WTC11 (cell line): ENCODE data around the gene SCGB1C1. TPM values are rescaled to one million over a fixed set of nuclear protein-coding genes. Genes with fewer than 3 reads are reported as not detected.

Experiments
- ATAC-seq: fragments of 200-7000 bp; cut with Tn5 transposase; 2 replicates; pipeline ENCODE4 v1.10.0; 2021; ENCODE audit warnings: mild to moderate bottlenecking, moderate library complexity
- CTCF ChIA-PET: fragments of 300-600 bp; sonication (Branson Sonifier 250); formaldehyde crosslinking; loops from one replicate; lab custom pipeline; 2021; ENCODE audit warnings: antibody characterized with exemption; lab: Charles Lee
- POLR2A ChIA-PET: fragments of 350-600 bp; sonication (Branson Sonifier 250); formaldehyde crosslinking; loops from one replicate; lab custom pipeline; 2021; ENCODE audit warnings: antibody characterized with exemption; lab: Charles Lee
- DNase-seq: peaks from one replicate; pipeline ENCODE4 v3.0.0; 2021; ENCODE audit warnings: low spot score
- H3K27ac Mint-ChIP-seq: 2 replicates; pipeline ENCODE4 v1.8.0; 2021; ENCODE audit warnings: mixed read lengths
- H3K27me3 Mint-ChIP-seq: 2 replicates; pipeline ENCODE4 v1.8.0; 2021; ENCODE audit warnings: low read depth, mild to moderate bottlenecking, moderate library complexity, mixed read lengths
- H3K36me3 Mint-ChIP-seq: 2 replicates; pipeline ENCODE4 v1.8.0; 2021; ENCODE audit warnings: mixed read lengths
- H3K4me1 Mint-ChIP-seq: 2 replicates; pipeline ENCODE4 v1.8.0; 2022; ENCODE audit warnings: mixed read lengths
- H3K4me3 Mint-ChIP-seq: 2 replicates; pipeline ENCODE4 v1.8.0; 2021; ENCODE audit warnings: mild to moderate bottlenecking, moderate library complexity, mixed read lengths
- H3K9me3 Mint-ChIP-seq: 2 replicates; pipeline ENCODE4 v1.8.0; 2021; ENCODE audit warnings: mixed read lengths
- ELF4 ChIP-seq: sonication (generic); formaldehyde crosslinking; IDR thresholded peaks from 2 replicates; pipeline ENCODE4 v1.8.1; 2022; ENCODE audit warnings: low read depth, mild to moderate bottlenecking, moderate library complexity, missing genetic modification reagents
- FOXP1 ChIP-seq: sonication (generic); formaldehyde crosslinking; IDR thresholded peaks from 2 replicates; pipeline ENCODE4 v1.8.0; 2022; ENCODE audit warnings: missing genetic modification reagents, mild to moderate bottlenecking, moderate library complexity, borderline replicate concordance
- GABPB1 ChIP-seq: sonication (generic); formaldehyde crosslinking; IDR thresholded peaks from 2 replicates; pipeline ENCODE4 v1.8.1; 2023; ENCODE audit warnings: mild to moderate bottlenecking, missing genetic modification reagents
- NFATC4 ChIP-seq: fragments of 250-450 bp; sonication (Bioruptor Pico); IDR thresholded peaks from 2 replicates; pipeline ENCODE4 v1.9.0; 2021; ENCODE audit warnings: mild to moderate bottlenecking
- NFE2L1 ChIP-seq: sonication (generic); formaldehyde crosslinking; IDR thresholded peaks from 2 replicates; pipeline ENCODE4 v1.8.1; 2023; ENCODE audit warnings: missing genetic modification reagents
- SP1 ChIP-seq: sonication (generic); formaldehyde crosslinking; conservative IDR thresholded peaks from 2 replicates; pipeline ENCODE4 v1.8.1; 2022; ENCODE audit warnings: missing genetic modification reagents
- TP53 ChIP-seq: sonication (generic); formaldehyde crosslinking; IDR thresholded peaks from 2 replicates; pipeline ENCODE4 v1.8.1; 2023; ENCODE audit warnings: mild to moderate bottlenecking, missing genetic modification reagents
- ZNF121 ChIP-seq: sonication (generic); formaldehyde crosslinking; IDR thresholded peaks from 2 replicates; pipeline ENCODE4 v1.8.0; 2023; ENCODE audit warnings: missing genetic modification reagents
- ZNF219 ChIP-seq: sonication (generic); formaldehyde crosslinking; IDR thresholded peaks from 2 replicates; pipeline ENCODE4 v1.8.0; 2023; ENCODE audit warnings: missing genetic modification reagents, mild to moderate bottlenecking, borderline replicate concordance
- ZNF263 ChIP-seq: sonication (generic); formaldehyde crosslinking; IDR thresholded peaks from 2 replicates; pipeline ENCODE4 v1.8.1; 2022; ENCODE audit warnings: low read depth, mild to moderate bottlenecking, moderate library complexity, missing genetic modification reagents
- ZNF423 ChIP-seq: fragments of 250-450 bp; sonication (Bioruptor Pico); IDR thresholded peaks from 2 replicates; pipeline ENCODE4 v2.1.2; 2022; ENCODE audit warnings: mild to moderate bottlenecking, moderate library complexity
- total RNA-seq: library from RNA; stranded (reverse); gene quantifications from 3 replicates; pipeline ENCODE4 v1.2.3, GENCODE V29; 2021
- TF ChIP-seq, protein P1 (sequence below): sonication (generic); formaldehyde crosslinking; IDR thresholded peaks from 2 replicates; pipeline ENCODE4 v1.8.1; 2022; ENCODE audit warnings: missing genetic modification reagents, borderline replicate concordance
- TF ChIP-seq, protein P2 (sequence below): fragments of 250-450 bp; sonication (Bioruptor Pico); IDR thresholded peaks from 2 replicates; pipeline ENCODE4 v1.9.0; 2021; ENCODE audit warnings: moderate library complexity, mild to moderate bottlenecking, inconsistent platforms, borderline replicate concordance
- TF ChIP-seq, protein P3 (sequence below): sonication (generic); formaldehyde crosslinking; conservative IDR thresholded peaks from 2 replicates; pipeline ENCODE4 v1.8.1; 2022; ENCODE audit warnings: mild to moderate bottlenecking, missing genetic modification reagents
- TF ChIP-seq, protein P4 (sequence below): sonication (generic); formaldehyde crosslinking; IDR thresholded peaks from 2 replicates; pipeline ENCODE4 v1.8.0; 2022; ENCODE audit warnings: mild to moderate bottlenecking, missing genetic modification reagents
- TF ChIP-seq, protein P5 (sequence below): sonication (generic); formaldehyde crosslinking; IDR thresholded peaks from 2 replicates; pipeline ENCODE4 v1.8.1; 2023; ENCODE audit warnings: mild to moderate bottlenecking, missing genetic modification reagents
- TF ChIP-seq, protein P6 (sequence below): sonication (generic); formaldehyde crosslinking; IDR thresholded peaks from 2 replicates; pipeline ENCODE4 v1.8.1; 2022; ENCODE audit warnings: mild to moderate bottlenecking, moderate library complexity, missing genetic modification reagents
- TF ChIP-seq, protein P7 (sequence below): fragments of 250-450 bp; sonication (Bioruptor Pico); IDR thresholded peaks from 2 replicates; pipeline ENCODE4 v1.9.0; 2021; ENCODE audit warnings: mild to moderate bottlenecking

Gene SCGB1C1
- total RNA-seq, 1 experiment from 2014 or later, result not detected

DNA sequence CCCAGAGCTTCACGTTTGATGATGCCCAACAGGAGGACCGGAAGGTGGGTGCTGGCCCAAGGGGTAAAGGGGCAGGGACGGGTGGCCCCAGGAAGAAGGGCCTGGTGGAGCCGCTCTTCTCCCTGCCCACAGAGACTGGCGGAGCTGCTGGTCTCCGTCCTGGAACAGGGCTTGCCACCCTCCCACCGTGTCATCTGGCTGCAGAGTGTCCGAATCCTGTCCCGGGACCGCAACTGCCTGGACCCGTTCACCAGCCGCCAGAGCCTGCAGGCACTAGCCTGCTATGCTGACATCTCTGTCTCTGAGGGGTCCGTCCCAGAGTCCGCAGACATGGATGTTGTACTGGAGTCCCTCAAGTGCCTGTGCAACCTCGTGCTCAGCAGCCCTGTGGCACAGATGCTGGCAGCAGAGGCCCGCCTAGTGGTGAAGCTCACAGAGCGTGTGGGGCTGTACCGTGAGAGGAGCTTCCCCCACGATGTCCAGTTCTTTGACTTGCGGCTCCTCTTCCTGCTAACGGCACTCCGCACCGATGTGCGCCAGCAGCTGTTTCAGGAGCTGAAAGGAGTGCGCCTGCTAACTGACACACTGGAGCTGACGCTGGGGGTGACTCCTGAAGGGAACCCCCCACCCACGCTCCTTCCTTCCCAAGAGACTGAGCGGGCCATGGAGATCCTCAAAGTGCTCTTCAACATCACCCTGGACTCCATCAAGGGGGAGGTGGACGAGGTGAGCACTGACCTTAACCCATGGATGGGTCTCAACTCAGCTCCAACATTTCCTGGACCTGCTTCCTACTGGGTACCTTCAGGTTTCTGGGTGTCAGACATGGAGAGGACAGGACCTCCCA, 16.6 kb downstream of the SCGB1C1 start (continued):
- TF ChIP-seq, protein P1, sequence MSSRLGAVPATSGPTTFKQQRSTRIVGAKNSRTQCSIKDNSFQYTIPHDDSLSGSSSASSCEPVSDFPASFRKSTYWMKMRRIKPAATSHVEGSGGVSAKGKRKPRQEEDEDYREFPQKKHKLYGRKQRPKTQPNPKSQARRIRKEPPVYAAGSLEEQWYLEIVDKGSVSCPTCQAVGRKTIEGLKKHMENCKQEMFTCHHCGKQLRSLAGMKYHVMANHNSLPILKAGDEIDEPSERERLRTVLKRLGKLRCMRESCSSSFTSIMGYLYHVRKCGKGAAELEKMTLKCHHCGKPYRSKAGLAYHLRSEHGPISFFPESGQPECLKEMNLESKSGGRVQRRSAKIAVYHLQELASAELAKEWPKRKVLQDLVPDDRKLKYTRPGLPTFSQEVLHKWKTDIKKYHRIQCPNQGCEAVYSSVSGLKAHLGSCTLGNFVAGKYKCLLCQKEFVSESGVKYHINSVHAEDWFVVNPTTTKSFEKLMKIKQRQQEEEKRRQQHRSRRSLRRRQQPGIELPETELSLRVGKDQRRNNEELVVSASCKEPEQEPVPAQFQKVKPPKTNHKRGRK (CRISPR knock-in tag), result no peak
- TF ChIP-seq, protein P2, sequence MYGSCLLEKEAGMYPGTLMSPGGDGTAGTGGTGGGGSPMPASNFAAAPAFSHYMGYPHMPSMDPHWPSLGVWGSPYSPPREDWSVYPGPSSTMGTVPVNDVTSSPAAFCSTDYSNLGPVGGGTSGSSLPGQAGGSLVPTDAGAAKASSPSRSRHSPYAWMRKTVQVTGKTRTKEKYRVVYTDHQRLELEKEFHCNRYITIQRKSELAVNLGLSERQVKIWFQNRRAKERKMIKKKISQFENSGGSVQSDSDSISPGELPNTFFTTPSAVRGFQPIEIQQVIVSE (CRISPR knock-in tag), result no peak
- no peak for TF ChIP-seq ZNF263 (CRISPR knock-in tag)
- no peak for TF ChIP-seq NFE2L1 (CRISPR knock-in tag)
- TF ChIP-seq SP1 (CRISPR knock-in tag), result no peak
- TF ChIP-seq ZNF423 (CRISPR knock-in tag), result no peak

DNA sequence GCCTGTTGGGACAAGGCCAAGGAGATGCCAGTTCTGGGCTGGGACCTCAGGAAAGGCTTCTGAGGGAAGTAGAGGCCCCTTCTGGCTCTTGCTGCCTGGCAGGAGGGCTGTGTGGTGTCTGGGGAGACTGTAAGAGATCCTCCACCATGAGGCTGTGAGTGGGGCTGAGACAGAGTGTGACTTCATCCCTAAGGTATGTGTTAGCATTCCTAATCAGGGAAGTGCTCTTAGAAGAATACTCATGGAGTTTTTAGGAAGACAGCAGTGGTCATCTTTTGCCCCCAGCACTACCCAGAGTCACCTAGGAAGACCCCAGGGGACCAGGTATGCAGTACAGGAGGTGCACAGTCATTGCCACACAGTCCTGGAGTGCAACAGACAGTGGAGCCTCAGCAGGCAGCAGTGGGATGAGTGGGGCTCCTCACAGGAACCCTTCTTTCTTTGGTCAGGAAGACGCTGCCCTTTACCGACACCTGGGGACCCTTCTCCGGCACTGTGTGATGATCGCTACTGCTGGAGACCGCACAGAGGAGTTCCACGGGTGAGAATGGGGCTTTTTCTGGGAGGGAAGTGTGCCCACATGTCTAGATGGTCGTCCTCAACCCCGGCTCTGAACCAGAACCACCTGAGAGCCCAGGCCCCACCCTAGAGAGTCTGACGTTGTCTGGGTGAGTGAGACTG, 17.4 kb downstream of the SCGB1C1 start:
- TF ChIP-seq TP53 (CRISPR knock-in tag) (no peak), ZNF121 (no peak), NFATC4 (no peak), ZNF219 (CRISPR knock-in tag) (no peak), ELF4 (CRISPR knock-in tag) (no peak), GABPB1 (CRISPR knock-in tag) (no peak), FOXP1 (CRISPR knock-in tag) (no peak)
- TF ChIP-seq, protein P3, sequence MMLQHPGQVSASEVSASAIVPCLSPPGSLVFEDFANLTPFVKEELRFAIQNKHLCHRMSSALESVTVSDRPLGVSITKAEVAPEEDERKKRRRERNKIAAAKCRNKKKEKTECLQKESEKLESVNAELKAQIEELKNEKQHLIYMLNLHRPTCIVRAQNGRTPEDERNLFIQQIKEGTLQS (CRISPR knock-in tag), result no peak
- TF ChIP-seq, protein P4, sequence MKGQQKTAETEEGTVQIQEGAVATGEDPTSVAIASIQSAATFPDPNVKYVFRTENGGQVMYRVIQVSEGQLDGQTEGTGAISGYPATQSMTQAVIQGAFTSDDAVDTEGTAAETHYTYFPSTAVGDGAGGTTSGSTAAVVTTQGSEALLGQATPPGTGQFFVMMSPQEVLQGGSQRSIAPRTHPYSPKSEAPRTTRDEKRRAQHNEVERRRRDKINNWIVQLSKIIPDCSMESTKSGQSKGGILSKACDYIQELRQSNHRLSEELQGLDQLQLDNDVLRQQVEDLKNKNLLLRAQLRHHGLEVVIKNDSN (CRISPR knock-in tag), result no peak
- TF ChIP-seq, protein P5, sequence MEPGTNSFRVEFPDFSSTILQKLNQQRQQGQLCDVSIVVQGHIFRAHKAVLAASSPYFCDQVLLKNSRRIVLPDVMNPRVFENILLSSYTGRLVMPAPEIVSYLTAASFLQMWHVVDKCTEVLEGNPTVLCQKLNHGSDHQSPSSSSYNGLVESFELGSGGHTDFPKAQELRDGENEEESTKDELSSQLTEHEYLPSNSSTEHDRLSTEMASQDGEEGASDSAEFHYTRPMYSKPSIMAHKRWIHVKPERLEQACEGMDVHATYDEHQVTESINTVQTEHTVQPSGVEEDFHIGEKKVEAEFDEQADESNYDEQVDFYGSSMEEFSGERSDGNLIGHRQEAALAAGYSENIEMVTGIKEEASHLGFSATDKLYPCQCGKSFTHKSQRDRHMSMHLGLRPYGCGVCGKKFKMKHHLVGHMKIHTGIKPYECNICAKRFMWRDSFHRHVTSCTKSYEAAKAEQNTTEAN (CRISPR knock-in tag), result no peak
- TF ChIP-seq, protein P6, sequence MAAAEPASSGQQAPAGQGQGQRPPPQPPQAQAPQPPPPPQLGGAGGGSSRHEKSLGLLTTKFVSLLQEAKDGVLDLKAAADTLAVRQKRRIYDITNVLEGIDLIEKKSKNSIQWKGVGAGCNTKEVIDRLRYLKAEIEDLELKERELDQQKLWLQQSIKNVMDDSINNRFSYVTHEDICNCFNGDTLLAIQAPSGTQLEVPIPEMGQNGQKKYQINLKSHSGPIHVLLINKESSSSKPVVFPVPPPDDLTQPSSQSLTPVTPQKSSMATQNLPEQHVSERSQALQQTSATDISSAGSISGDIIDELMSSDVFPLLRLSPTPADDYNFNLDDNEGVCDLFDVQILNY, result no peak
- TF ChIP-seq, protein P2 (CRISPR knock-in tag), result no peak
- TF ChIP-seq, protein P7, sequence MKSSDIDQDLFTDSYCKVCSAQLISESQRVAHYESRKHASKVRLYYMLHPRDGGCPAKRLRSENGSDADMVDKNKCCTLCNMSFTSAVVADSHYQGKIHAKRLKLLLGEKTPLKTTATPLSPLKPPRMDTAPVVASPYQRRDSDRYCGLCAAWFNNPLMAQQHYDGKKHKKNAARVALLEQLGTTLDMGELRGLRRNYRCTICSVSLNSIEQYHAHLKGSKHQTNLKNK (CRISPR knock-in tag), result no peak
- peaks cover 38% of the 10 kb centered on the region for H3K36me3 Mint-ChIP-seq
- no peak for DNase-seq
- H3K4me3 Mint-ChIP-seq, result peak overlapping the region; percentile 97; the same call in 1 of the 2 replicates
- ATAC-seq, result no peak
- no peaks in the 10 kb centered on the region for H3K27me3 Mint-ChIP-seq
- H3K9me3 Mint-ChIP-seq, result no peaks in the 10 kb centered on the region
- CTCF ChIA-PET, result interaction anchor here (1.3 kb wide), 1 partner anchor 40 kb away, joined by 8 read pairs; no protein-coding TSS in a partner anchor
- peaks cover 8% of the 10 kb centered on the region; the same call in 1 of the 2 replicates for H3K4me1 Mint-ChIP-seq
- POLR2A ChIA-PET, result interaction anchor here (0.5 kb wide), 1 partner anchor 34 kb away, joined by 3 read pairs; no protein-coding TSS in a partner anchor
- no peak overlapping the region for H3K27ac Mint-ChIP-seq
